Measurements from ENCODE around the gene GPR75. TPM values are rescaled to one million over a fixed set of nuclear protein-coding genes. Genes with fewer than 3 reads are reported as not detected.

Gene GPR75
- total and polyA plus RNA-seq, 5 donors from 2014 or later: 5.1 TPM; not detected in 4

GRCh38 chr2:53867169-53867568 is 7.4 kb upstream of the GPR75 start:
- Mint-ChIP-seq H3K4me1 (peaks cover 0 to 6% (median 5%) of the 10 kb centered on the region in 4 donors), H3K27me3 (no peaks in the 10 kb centered on the region), H3K9me3 (no peaks in the 10 kb centered on the region), H3K4me3 (no peak overlapping the region), H3K27ac (no peak overlapping the region), H3K36me3 (peaks cover 28% of the 10 kb centered on the region)
- Histone ChIP-seq H3K36me3 (ENCODE audit: control insufficient read depth, insufficient read depth, low read length) (peaks cover 59% of the 10 kb centered on the region), H3K27ac (ENCODE audit: insufficient read depth, low read length, poor library complexity, severe bottlenecking) (no peak overlapping the region), H3K4me1 (ENCODE audit: control insufficient read depth, insufficient read depth, low read length, poor library complexity, severe bottlenecking) (no peaks in the 10 kb centered on the region), H3K27me3 (ENCODE audit: control insufficient read depth, insufficient read depth, low read length) (no peaks in the 10 kb centered on the region), H3K9me3 (ENCODE audit: control insufficient read depth in 2 of 2, low read length in 2 of 2) (no peaks in the 10 kb centered on the region), H3K4me3 (ENCODE audit: low read depth, low read length) (no peak overlapping the region)
- DNase-seq: no peak
- ATAC-seq (ENCODE audit: low read depth in 2 of 2): no peak

GRCh38 chr2:53865962-53866361 is 6.2 kb upstream of the GPR75 start:
- H3K36me3 ChIP-seq (ENCODE audit: control insufficient read depth, insufficient read depth, low read length): peaks cover 57% of the 10 kb centered on the region
- Mint-ChIP-seq H3K36me3 (peaks cover 33% of the 10 kb centered on the region), H3K27me3 (no peaks in the 10 kb centered on the region)

GRCh38 chr2:53865264-53865663 is 5.5 kb upstream of the GPR75 start:
- H3K27ac Mint-ChIP-seq: peak overlapping the region in 1 of 3 donors; percentile 21
- Histone ChIP-seq H3K4me3 (ENCODE audit: low read depth, low read length) (no peak overlapping the region), H3K9me3 (ENCODE audit: control insufficient read depth in 2 of 2, low read length in 2 of 2) (no peaks in the 10 kb centered on the region), H3K27me3 (ENCODE audit: control insufficient read depth, insufficient read depth, low read length) (no peaks in the 10 kb centered on the region), H3K4me1 (ENCODE audit: control insufficient read depth, insufficient read depth, low read length, poor library complexity, severe bottlenecking) (no peaks in the 10 kb centered on the region), H3K27ac (ENCODE audit: insufficient read depth, low read length, poor library complexity, severe bottlenecking) (no peak overlapping the region), H3K36me3 (ENCODE audit: control insufficient read depth, insufficient read depth, low read length) (peaks cover 53% of the 10 kb centered on the region)
- H3K4me1 Mint-ChIP-seq: peaks cover 0 to 8% (median 5%) of the 10 kb centered on the region in 4 donors
- no peaks in the 10 kb centered on the region for H3K9me3 Mint-ChIP-seq
- no peak for ATAC-seq (ENCODE audit: low read depth in 2 of 2)
- no peaks in the 10 kb centered on the region for H3K27me3 Mint-ChIP-seq
- H3K36me3 Mint-ChIP-seq: peaks cover 38% of the 10 kb centered on the region
- DNase-seq: no peak
- no peak overlapping the region for H3K4me3 Mint-ChIP-seq

More at GRCh38 chr2:53865962-53866361, 6.2 kb upstream of the GPR75 start:
- Histone ChIP-seq H3K9me3 (ENCODE audit: control insufficient read depth in 2 of 2, low read length in 2 of 2) (no peaks in the 10 kb centered on the region), H3K27me3 (ENCODE audit: control insufficient read depth, insufficient read depth, low read length) (no peaks in the 10 kb centered on the region), H3K27ac (ENCODE audit: insufficient read depth, low read length, poor library complexity, severe bottlenecking) (no peak overlapping the region), H3K4me1 (ENCODE audit: control insufficient read depth, insufficient read depth, low read length, poor library complexity, severe bottlenecking) (no peaks in the 10 kb centered on the region), H3K4me3 (ENCODE audit: low read depth, low read length) (no peak overlapping the region)
- DNase-seq (no peak), ATAC-seq (ENCODE audit: low read depth in 2 of 2) (no peak)
- H3K9me3 Mint-ChIP-seq: no peaks in the 10 kb centered on the region
- H3K4me1 Mint-ChIP-seq: peaks cover 0 to 8% (median 5%) of the 10 kb centered on the region in 4 donors
- no peak overlapping the region for H3K27ac Mint-ChIP-seq
- no peak overlapping the region for H3K4me3 Mint-ChIP-seq

DNA sequence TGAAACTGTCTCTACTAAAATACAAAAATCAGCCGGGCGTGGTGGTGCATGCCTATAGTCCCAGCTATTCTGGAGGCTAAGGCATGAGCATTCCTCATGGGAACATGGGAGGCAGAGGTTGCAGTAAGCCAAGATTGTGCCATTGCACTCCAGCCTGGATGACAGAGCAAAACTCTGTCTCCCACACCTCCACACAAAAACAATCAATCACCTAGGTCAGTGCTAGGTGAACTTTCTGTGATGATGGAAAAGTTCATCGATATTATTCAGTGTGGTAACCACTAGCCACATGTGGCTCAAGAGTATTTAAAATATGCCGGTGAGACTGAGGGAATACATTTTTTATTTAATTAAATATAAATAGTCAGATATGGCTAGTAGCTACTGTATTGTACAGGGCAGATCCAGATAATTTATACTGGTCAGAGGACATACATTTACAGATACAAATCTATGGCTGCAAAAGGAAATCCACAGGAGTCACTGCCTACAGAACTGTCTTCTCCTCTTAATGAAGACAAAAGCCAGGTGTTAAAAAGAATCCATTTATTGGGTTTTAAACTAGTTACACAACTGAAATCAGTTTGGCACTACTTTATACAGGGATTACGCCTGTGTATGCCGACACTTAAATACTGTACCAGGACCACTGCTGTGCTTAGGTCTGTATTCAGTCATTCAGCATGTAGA is 3.9 kb upstream of the GPR75 start:
- Histone ChIP-seq H3K4me1 (ENCODE audit: control insufficient read depth, insufficient read depth, low read length, poor library complexity, severe bottlenecking) (no peaks in the 10 kb centered on the region), H3K27me3 (ENCODE audit: control insufficient read depth, insufficient read depth, low read length) (no peaks in the 10 kb centered on the region), H3K4me3 (ENCODE audit: low read depth, low read length) (no peak overlapping the region), H3K9me3 (ENCODE audit: control insufficient read depth in 2 of 2, low read length in 2 of 2) (no peaks in the 10 kb centered on the region), H3K36me3 (ENCODE audit: control insufficient read depth, insufficient read depth, low read length) (peaks cover 42% of the 10 kb centered on the region), H3K27ac (ENCODE audit: insufficient read depth, low read length, poor library complexity, severe bottlenecking) (no peak overlapping the region)
- Mint-ChIP-seq H3K4me3 (no peak overlapping the region), H3K4me1 (peaks cover 0 to 8% (median 6%) of the 10 kb centered on the region in 4 donors), H3K9me3 (no peaks in the 10 kb centered on the region), H3K27me3 (no peaks in the 10 kb centered on the region), H3K27ac (peak overlapping the region in 1 of 3 donors; percentile 22), H3K36me3 (peaks cover 43% of the 10 kb centered on the region)
- no peak for DNase-seq
- no peak for ATAC-seq (ENCODE audit: low read depth in 2 of 2)

- DNase-seq: no peak
- H3K36me3 Mint-ChIP-seq: peaks cover 42% of the 10 kb centered on the region
- H3K4me3 Mint-ChIP-seq: no peak overlapping the region
- Histone ChIP-seq H3K4me3 (ENCODE audit: low read depth, low read length) (no peak overlapping the region), H3K4me1 (ENCODE audit: control insufficient read depth, insufficient read depth, low read length, poor library complexity, severe bottlenecking) (no peaks in the 10 kb centered on the region), H3K9me3 (ENCODE audit: control insufficient read depth in 2 of 2, low read length in 2 of 2) (no peaks in the 10 kb centered on the region), H3K27me3 (ENCODE audit: control insufficient read depth, insufficient read depth, low read length) (no peaks in the 10 kb centered on the region), H3K36me3 (ENCODE audit: control insufficient read depth, insufficient read depth, low read length) (peaks cover 31% of the 10 kb centered on the region), H3K27ac (ENCODE audit: insufficient read depth, low read length, poor library complexity, severe bottlenecking) (no peak overlapping the region)
- H3K4me1 Mint-ChIP-seq: peaks cover 0 to 13% (median 8%) of the 10 kb centered on the region in 4 donors
- H3K27ac Mint-ChIP-seq: peak overlapping the region; percentile 1 to 60 (median 27)
- no peak for ATAC-seq (ENCODE audit: low read depth in 2 of 2)
- no peaks in the 10 kb centered on the region for H3K27me3 Mint-ChIP-seq
- H3K9me3 Mint-ChIP-seq: no peaks in the 10 kb centered on the region
Measured at GRCh38 chr2:53861824-53862223, 2.1 kb upstream of the GPR75 start.

DNA sequence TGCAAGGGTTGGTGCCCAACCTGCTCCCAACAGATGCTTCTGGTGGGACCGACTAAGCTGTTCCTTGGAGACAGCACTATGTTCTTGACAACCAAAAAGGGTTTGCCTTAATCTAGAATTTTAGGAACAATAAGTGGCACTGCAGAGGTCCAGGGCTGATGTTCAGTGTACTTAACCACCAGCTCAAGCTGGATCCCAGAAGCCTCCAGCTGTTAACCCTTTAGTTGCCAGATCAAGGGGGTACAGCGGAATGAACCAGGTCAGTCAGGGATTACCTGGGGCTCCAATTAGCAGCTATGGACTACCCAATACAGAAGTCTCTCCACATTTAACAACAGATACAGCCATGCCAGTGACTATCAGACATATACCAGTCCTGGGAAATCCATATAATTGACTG is 3.5 kb downstream of the GPR75 start:
- Mint-ChIP-seq H3K4me3 (no peak overlapping the region), H3K27me3 (no peaks in the 10 kb centered on the region), H3K9me3 (peaks cover 0 to 2% (median 0%) of the 10 kb centered on the region in 7 donors), H3K27ac (no peak overlapping the region), H3K36me3 (peaks cover 35% of the 10 kb centered on the region), H3K4me1 (peaks cover 0 to 21% (median 6%) of the 10 kb centered on the region in 4 donors)
- H3K36me3 ChIP-seq (ENCODE audit: control insufficient read depth, insufficient read depth, low read length): peaks cover 17% of the 10 kb centered on the region
- ATAC-seq (ENCODE audit: low read depth in 2 of 2): no peak
- H3K27me3 ChIP-seq (ENCODE audit: control insufficient read depth, insufficient read depth, low read length): no peaks in the 10 kb centered on the region
- no peak for DNase-seq
- no peak overlapping the region for H3K4me3 ChIP-seq (ENCODE audit: low read depth, low read length)
- no peaks in the 10 kb centered on the region for H3K9me3 ChIP-seq (ENCODE audit: control insufficient read depth in 2 of 2, low read length in 2 of 2)
- no peak overlapping the region for H3K27ac ChIP-seq (ENCODE audit: insufficient read depth, low read length, poor library complexity, severe bottlenecking)
- no peaks in the 10 kb centered on the region for H3K4me1 ChIP-seq (ENCODE audit: control insufficient read depth, insufficient read depth, low read length, poor library complexity, severe bottlenecking)

GRCh38 chr2:53854678-53855077 is 5.1 kb downstream of the GPR75 start:
- Mint-ChIP-seq H3K27ac (peak overlapping the region in 2 of 3 donors; percentile 68 to 83), H3K36me3 (peaks cover 27% of the 10 kb centered on the region), H3K27me3 (no peaks in the 10 kb centered on the region), H3K9me3 (peaks cover 0 to 2% (median 0%) of the 10 kb centered on the region in 7 donors), H3K4me3 (no peak overlapping the region), H3K4me1 (peaks cover 0 to 21% (median 6%) of the 10 kb centered on the region in 4 donors)
- Histone ChIP-seq H3K27me3 (ENCODE audit: control insufficient read depth, insufficient read depth, low read length) (no peaks in the 10 kb centered on the region), H3K36me3 (ENCODE audit: control insufficient read depth, insufficient read depth, low read length) (peaks cover 17% of the 10 kb centered on the region), H3K4me3 (ENCODE audit: low read depth, low read length) (no peak overlapping the region), H3K27ac (ENCODE audit: insufficient read depth, low read length, poor library complexity, severe bottlenecking) (no peak overlapping the region), H3K4me1 (ENCODE audit: control insufficient read depth, insufficient read depth, low read length, poor library complexity, severe bottlenecking) (no peaks in the 10 kb centered on the region), H3K9me3 (ENCODE audit: control insufficient read depth in 2 of 2, low read length in 2 of 2) (no peaks in the 10 kb centered on the region)
- DNase-seq: no peak
- ATAC-seq (ENCODE audit: low read depth in 2 of 2): no peak

- Mint-ChIP-seq H3K4me1 (peaks cover 0 to 14% (median 7%) of the 10 kb centered on the region in 4 donors), H3K36me3 (peaks cover 27% of the 10 kb centered on the region), H3K27ac (peak overlapping the region in 1 of 3 donors; percentile 77), H3K27me3 (no peaks in the 10 kb centered on the region), H3K9me3 (peaks cover 0 to 2% (median 0%) of the 10 kb centered on the region in 7 donors), H3K4me3 (no peak overlapping the region)
- Histone ChIP-seq H3K4me3 (ENCODE audit: low read depth, low read length) (no peak overlapping the region), H3K9me3 (ENCODE audit: control insufficient read depth in 2 of 2, low read length in 2 of 2) (no peaks in the 10 kb centered on the region), H3K4me1 (ENCODE audit: control insufficient read depth, insufficient read depth, low read length, poor library complexity, severe bottlenecking) (no peaks in the 10 kb centered on the region), H3K27ac (ENCODE audit: insufficient read depth, low read length, poor library complexity, severe bottlenecking) (no peak overlapping the region), H3K27me3 (ENCODE audit: control insufficient read depth, insufficient read depth, low read length) (no peaks in the 10 kb centered on the region), H3K36me3 (ENCODE audit: control insufficient read depth, insufficient read depth, low read length) (peaks cover 17% of the 10 kb centered on the region)
- no peak for DNase-seq
- ATAC-seq (ENCODE audit: low read depth in 2 of 2): no peak
Measured at GRCh38 chr2:53852532-53852931, 7.2 kb downstream of the GPR75 start.

Measured in CD4-positive, CD25-positive, alpha-beta regulatory T cell (primary cell).